ENCODE measurements around the gene SCNN1A. TPM values are rescaled to one million over a fixed set of nuclear protein-coding genes. Genes with fewer than 3 reads are reported as not detected.

Gene SCNN1A
- total and polyA plus RNA-seq, 9 donors: 0.17 to 4.1 (median 0.24) TPM; not detected in 2

DNA sequence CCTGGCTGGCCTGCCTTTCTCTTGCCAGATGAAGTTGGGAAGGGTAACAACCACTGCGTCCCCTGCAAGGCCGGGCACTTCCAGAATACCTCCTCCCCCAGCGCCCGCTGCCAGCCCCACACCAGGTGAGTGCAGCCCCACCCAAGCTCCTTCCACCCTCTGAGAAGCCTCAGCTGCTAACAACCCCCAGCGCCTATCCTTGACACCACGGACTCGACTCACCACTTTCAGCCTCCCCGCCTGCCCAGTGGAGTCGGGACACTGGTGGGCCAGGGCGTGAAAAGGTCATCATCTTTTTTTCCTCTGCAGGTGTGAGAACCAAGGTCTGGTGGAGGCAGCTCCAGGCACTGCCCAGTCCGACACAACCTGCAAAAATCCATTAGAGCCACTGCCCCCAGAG, 10.7 kb upstream of the SCNN1A start:
- H3K9me3 ChIP-seq (replicated peaks; ENCODE audit: control insufficient read depth, low read depth, low read length): no peaks in the 10 kb centered on the region
- no peak for DNase-seq
- H3K27me3 ChIP-seq (ENCODE audit: control insufficient read depth, insufficient read depth, low read length): no peaks in the 10 kb centered on the region
- peaks cover 43% of the 10 kb centered on the region for H3K36me3 ChIP-seq (ENCODE audit: control insufficient read depth, insufficient read depth, low read length)
- H3K4me3 ChIP-seq (ENCODE audit: low read length): no peak overlapping the region
- no peak overlapping the region for H3K27ac ChIP-seq (ENCODE audit: low read length)
- 78% methylated on average over 6 of the region's 11 CpGs for WGBS (ENCODE audit: insufficient coverage)
- peaks cover 26% of the 10 kb centered on the region for H3K4me1 ChIP-seq (ENCODE audit: control insufficient read depth, insufficient read depth, low read length)

DNA sequence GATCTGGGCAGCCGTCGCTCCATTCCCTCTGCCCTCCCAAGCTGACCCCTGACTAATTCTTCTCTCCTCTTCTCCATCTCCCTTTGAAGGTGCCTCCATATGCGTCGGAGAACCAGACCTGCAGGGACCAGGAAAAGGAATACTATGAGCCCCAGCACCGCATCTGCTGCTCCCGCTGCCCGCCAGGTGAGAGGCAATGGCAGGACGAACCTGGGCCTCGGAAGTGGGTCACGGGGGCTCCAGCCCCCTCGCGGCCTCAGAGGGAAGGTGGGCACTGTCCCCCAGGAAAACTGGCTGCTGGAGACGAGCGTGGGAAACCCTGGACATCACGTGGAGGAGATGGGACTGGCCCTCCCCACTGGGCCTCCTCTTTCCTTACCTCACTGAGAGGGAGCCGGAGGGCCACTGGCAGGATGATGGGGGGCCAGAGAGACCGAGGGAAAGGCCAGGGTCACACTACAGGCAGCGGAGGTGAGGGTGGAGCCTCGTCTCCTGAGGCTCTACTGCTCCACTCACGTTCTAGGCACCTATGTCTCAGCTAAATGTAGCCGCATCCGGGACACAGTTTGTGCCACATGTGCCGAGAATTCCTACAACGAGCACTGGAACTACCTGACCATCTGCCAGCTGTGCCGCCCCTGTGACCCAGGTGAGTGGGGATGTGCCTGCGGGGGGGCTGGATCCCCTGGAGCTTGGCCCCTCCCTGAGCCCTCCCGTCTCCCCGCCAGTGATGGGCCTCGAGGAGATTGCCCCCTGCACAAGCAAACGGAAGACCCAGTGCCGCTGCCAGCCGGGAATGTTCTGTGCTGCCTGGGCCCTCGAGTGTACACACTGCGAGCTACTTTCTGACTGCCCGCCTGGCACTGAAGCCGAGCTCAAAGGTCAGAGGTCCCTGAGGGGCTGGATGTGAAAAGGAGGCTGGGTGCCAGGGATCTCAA, 9.4 kb upstream of the SCNN1A start:
- peak overlapping the region; percentile 69 for H3K4me3 ChIP-seq (ENCODE audit: low read length)

DNA sequence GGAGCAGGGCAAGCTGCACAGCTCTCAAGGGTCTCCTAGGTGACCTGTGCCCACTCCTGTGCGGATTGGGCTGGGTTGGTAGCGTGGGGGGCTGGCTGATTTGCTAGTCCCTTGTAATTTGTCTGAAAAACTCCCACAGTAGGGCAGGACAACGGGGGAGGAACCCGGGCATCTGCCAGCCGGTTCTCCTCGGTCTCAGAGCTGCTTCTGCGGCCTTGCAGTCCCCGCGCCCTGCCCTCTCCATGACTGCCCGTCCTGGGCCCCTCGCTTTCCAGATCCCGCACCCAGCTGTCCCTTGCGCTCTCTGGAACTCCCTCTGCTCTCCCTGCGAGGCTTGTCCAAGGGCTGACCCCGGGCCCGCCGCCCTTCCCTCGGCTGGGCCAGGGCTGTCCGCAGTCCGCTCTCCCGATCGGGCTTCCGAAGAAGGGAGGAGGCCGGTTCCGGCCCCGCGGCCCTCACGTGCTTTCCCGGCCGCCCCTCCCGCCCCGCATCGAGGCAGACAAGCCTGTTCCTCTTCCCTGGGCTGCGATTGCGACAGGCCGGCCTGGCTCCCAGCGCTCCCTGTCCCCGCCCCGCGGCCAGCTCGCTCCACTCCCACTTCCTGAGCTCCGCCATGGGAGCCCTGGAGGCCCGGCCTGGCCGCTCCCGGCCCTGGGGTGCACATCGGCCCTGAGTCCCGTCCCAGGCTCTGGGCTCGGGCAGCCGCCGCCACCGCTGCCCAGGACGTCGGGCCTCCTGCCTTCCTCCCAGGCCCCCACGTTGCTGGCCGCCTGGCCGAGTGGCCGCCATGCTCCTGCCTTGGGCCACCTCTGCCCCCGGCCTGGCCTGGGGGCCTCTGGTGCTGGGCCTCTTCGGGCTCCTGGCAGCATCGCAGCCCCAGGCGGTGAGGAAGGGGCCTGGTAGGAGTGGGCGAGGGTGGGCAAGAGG, 8.5 kb upstream of the SCNN1A start, which contains the start of gene LTBR:
LTBR (plus strand) TSS at position 591 of the 927 bp plus-strand sequence; CDS start at position 788, 197 bp downstream.
- Histone ChIP-seq H3K9me3 (replicated peaks; ENCODE audit: control insufficient read depth, low read depth, low read length) (no peaks in the 10 kb centered on the region), H3K4me1 (ENCODE audit: control insufficient read depth, insufficient read depth, low read length) (peaks cover 26% of the 10 kb centered on the region), H3K4me3 (ENCODE audit: low read length) (peak within 1 kb of the TSS; percentile 69), H3K27ac (ENCODE audit: low read length) (peak within 1 kb of the TSS; percentile 93), H3K36me3 (ENCODE audit: control insufficient read depth, insufficient read depth, low read length) (peaks cover 27% of the 10 kb centered on the region), H3K27me3 (ENCODE audit: control insufficient read depth, insufficient read depth, low read length) (no peaks in the 10 kb centered on the region)
- 5% methylated on average over 54 of the region's 62 CpGs for WGBS (ENCODE audit: insufficient coverage)
- peak; percentile 97 for DNase-seq

More for the DNA sequence above, 9.4 kb upstream of the SCNN1A start:
- WGBS (ENCODE audit: insufficient coverage): 64% methylated on average over 23 of the region's 36 CpGs
- peaks cover 31% of the 10 kb centered on the region for H3K36me3 ChIP-seq (ENCODE audit: control insufficient read depth, insufficient read depth, low read length)
- H3K4me1 ChIP-seq (ENCODE audit: control insufficient read depth, insufficient read depth, low read length): peaks cover 26% of the 10 kb centered on the region
- H3K27ac ChIP-seq (ENCODE audit: low read length): peak overlapping the region; percentile 82
- H3K9me3 ChIP-seq (replicated peaks; ENCODE audit: control insufficient read depth, low read depth, low read length): no peaks in the 10 kb centered on the region
- no peaks in the 10 kb centered on the region for H3K27me3 ChIP-seq (ENCODE audit: control insufficient read depth, insufficient read depth, low read length)
- DNase-seq: no peak

DNA sequence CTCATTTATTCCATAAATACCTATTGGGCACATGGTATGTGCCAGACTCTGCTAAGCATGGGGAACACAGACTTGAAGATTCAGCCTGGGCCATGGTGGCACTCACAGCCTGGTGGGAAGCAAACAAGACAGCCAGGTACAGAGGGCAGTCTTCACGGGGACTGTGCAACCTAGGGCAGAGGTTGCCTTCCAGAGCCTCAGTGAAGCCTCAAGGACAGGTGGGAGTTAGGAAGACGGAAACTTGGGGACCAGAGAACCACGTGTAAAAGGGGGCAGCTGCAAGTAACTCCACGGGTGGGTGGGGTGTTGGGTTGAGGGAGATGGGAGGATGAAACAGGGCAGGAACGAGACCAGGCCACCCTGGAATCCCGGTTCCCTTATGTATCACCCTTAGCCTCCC, 7.6 kb upstream of the SCNN1A start:
- H3K9me3 ChIP-seq (replicated peaks; ENCODE audit: control insufficient read depth, low read depth, low read length): no peaks in the 10 kb centered on the region
- H3K27me3 ChIP-seq (ENCODE audit: control insufficient read depth, insufficient read depth, low read length): no peaks in the 10 kb centered on the region
- H3K36me3 ChIP-seq (ENCODE audit: control insufficient read depth, insufficient read depth, low read length): peaks cover 18% of the 10 kb centered on the region
- no peak for DNase-seq
- peaks cover 26% of the 10 kb centered on the region for H3K4me1 ChIP-seq (ENCODE audit: control insufficient read depth, insufficient read depth, low read length)
- peak overlapping the region; percentile 69 for H3K4me3 ChIP-seq (ENCODE audit: low read length)
- H3K27ac ChIP-seq (ENCODE audit: low read length): peak overlapping the region; percentile 93
- WGBS (ENCODE audit: insufficient coverage): 91% methylated on average over 4 of the region's 6 CpGs

DNA sequence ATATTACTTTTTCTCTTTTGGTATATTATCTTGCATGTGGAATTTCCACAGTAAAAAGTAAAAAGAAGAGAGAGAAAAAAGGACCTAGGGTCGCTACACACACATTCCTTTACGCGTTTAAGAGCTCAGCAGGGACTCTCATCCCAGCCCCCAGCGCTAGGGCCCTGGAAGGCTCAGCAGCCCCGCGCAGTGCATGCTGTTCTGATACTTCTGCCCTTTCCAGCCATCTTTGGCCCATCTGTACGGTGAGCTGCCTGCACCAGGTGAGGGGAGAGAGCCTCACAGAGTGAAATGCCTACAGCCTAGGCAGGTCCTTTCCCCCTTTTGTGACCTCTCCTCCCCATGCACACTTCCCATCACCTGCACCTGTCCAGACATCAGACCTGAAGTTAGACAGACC, 7.0 kb upstream of the SCNN1A start:
- Histone ChIP-seq H3K4me3 (ENCODE audit: low read length) (no peak overlapping the region), H3K27me3 (ENCODE audit: control insufficient read depth, insufficient read depth, low read length) (no peaks in the 10 kb centered on the region), H3K27ac (ENCODE audit: low read length) (no peak overlapping the region), H3K4me1 (ENCODE audit: control insufficient read depth, insufficient read depth, low read length) (peaks cover 26% of the 10 kb centered on the region), H3K36me3 (ENCODE audit: control insufficient read depth, insufficient read depth, low read length) (peaks cover 12% of the 10 kb centered on the region), H3K9me3 (replicated peaks; ENCODE audit: control insufficient read depth, low read depth, low read length) (no peaks in the 10 kb centered on the region)
- WGBS (ENCODE audit: insufficient coverage): 58% methylated on average over 6 of the region's 7 CpGs
- no peak for DNase-seq

DNA sequence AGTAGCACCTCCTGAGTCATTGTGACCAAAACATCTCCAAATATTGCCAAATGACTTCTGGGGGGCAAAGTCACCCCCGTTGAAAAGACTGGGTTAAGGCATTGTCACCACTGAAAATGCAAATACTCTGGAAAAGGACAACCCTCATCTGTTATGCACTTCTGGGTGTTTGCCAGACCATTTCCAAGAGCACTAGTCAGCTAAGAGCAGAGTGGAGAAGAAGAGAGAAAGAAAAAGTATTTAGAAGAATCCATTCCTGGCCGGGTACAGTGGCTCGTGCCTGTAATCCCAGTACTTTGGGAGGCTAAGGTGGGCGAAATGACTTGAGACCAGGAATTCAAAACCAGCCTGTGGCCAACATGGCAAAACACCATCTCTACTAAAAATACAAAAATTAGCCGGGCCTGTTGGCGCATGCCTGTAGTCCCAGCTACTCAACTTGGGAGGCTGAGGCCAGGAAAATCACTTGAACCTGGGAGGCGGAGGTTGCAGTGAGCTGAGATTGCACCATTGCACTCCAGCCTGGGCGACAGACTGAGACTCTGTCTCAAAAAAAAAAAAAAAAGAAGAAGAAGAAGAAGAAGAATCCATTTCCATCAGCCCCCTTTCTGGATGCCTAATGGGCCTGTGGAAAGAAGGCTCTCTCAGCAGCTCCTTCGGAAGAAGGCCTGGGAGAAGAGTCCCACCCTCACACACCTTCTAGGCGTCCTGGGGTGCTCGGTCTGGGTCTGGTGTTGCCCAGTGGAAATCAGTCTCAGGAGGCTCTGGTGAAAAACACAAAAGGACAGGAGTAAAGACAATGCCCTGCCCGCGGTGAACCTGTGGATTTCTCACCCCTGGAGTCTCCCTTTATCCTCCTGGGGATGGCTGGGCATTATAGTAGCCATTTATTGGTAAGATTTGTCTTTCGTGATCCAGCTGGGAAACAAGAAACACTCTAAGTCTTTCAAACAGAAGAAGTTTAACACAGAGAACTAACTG, 5.1 kb upstream of the SCNN1A start:
- no peak overlapping the region for H3K4me3 ChIP-seq (ENCODE audit: low read length)
- H3K9me3 ChIP-seq (replicated peaks; ENCODE audit: control insufficient read depth, low read depth, low read length): no peaks in the 10 kb centered on the region
- H3K36me3 ChIP-seq (ENCODE audit: control insufficient read depth, insufficient read depth, low read length): peaks cover 2% of the 10 kb centered on the region
- no peak overlapping the region for H3K27ac ChIP-seq (ENCODE audit: low read length)
- DNase-seq: no peak
- 69% methylated on average over 2 of the region's 14 CpGs for WGBS (ENCODE audit: insufficient coverage)
- peaks cover 41% of the 10 kb centered on the region for H3K4me1 ChIP-seq (ENCODE audit: control insufficient read depth, insufficient read depth, low read length)
- H3K27me3 ChIP-seq (ENCODE audit: control insufficient read depth, insufficient read depth, low read length): no peaks in the 10 kb centered on the region

DNA sequence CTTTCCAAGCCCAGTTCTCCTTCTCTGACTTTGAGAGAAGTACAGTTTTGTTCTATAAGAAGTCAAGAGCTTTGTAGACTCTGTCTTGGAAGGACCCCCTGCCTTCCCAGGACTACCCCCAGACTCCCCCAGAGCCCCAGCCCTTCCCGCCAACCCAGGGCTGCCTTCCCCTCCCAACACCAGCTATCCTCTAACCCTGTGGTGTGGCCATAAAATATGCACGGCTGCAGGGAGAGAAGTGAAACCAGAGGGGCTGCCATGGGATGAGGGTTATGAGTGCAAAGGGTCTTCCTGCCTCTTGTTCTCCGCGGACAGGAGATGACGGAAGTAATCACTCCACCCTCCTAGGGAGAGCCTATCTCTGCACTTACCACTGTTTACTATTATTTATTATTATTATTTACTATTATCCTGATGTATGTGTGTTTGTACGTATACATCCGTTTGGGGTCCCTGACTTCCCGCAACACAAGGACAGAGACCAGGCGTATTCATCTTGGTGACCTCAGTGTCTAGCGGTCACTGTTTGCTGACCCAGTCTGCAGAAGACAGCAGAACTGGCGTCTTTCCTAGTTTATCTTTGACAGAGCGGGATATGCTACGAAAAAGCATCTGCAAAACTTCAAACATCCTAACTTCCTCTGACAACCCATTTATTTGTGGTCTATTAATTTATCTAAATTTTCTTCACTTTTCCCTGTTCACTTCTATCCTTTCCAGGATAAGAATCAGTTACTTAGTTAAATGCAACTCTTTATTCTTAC, 3.5 kb upstream of the SCNN1A start:
- no peak overlapping the region for H3K27ac ChIP-seq (ENCODE audit: low read length)
- WGBS (ENCODE audit: insufficient coverage): 71% methylated on average over 4 of the region's 13 CpGs

DNA sequence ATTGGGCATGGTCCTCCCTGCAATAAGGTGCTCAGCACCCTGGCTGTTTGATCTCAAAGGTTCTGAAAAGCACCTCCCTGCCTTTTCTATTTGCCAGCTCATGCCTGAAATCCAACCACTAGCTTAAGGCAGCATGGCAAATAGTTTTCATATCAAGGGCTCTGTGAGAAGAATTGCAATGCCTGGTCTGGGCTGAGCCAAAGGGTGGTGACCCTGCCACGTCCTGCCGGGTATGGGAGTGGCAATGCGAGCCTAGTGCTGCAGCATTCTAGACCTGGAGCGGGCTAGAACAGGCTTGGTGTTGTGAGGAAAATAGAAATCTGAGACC, 2.3 kb upstream of the SCNN1A start:
- 85% methylated on average over 2 of the region's 4 CpGs for WGBS (ENCODE audit: insufficient coverage)
- H3K4me1 ChIP-seq (ENCODE audit: control insufficient read depth, insufficient read depth, low read length): peaks cover 15% of the 10 kb centered on the region
- no peak overlapping the region for H3K27ac ChIP-seq (ENCODE audit: low read length)
- no peaks in the 10 kb centered on the region for H3K36me3 ChIP-seq (ENCODE audit: control insufficient read depth, insufficient read depth, low read length)
- H3K9me3 ChIP-seq (replicated peaks; ENCODE audit: control insufficient read depth, low read depth, low read length): no peaks in the 10 kb centered on the region
- H3K27me3 ChIP-seq (ENCODE audit: control insufficient read depth, insufficient read depth, low read length): no peaks in the 10 kb centered on the region
- no peak for DNase-seq
- no peak overlapping the region for H3K4me3 ChIP-seq (ENCODE audit: low read length)

More for the DNA sequence above, 3.5 kb upstream of the SCNN1A start:
- Histone ChIP-seq H3K27me3 (ENCODE audit: control insufficient read depth, insufficient read depth, low read length) (no peaks in the 10 kb centered on the region), H3K36me3 (ENCODE audit: control insufficient read depth, insufficient read depth, low read length) (no peaks in the 10 kb centered on the region), H3K9me3 (replicated peaks; ENCODE audit: control insufficient read depth, low read depth, low read length) (no peaks in the 10 kb centered on the region), H3K4me1 (ENCODE audit: control insufficient read depth, insufficient read depth, low read length) (peaks cover 27% of the 10 kb centered on the region), H3K4me3 (ENCODE audit: low read length) (no peak overlapping the region)
- DNase-seq: no peak

Measured in muscle of leg (tissue), 11 donors.